ENCODE results near the gene ALG8. TPM values are rescaled to one million over a fixed set of nuclear protein-coding genes. Genes with fewer than 3 reads are reported as not detected.
"Not testable (repeated sequence)": the region's sequence is repeated elsewhere in the genome, so short reads cannot be mapped to it uniquely, and the experiment has no call there.

Gene ALG8
- total and polyA plus RNA-seq, 2 of the 8 experiments (the other 6 are each of a cell fraction or from before 2014, with no cell fraction given): 66.7 to 84.3 TPM

DNA sequence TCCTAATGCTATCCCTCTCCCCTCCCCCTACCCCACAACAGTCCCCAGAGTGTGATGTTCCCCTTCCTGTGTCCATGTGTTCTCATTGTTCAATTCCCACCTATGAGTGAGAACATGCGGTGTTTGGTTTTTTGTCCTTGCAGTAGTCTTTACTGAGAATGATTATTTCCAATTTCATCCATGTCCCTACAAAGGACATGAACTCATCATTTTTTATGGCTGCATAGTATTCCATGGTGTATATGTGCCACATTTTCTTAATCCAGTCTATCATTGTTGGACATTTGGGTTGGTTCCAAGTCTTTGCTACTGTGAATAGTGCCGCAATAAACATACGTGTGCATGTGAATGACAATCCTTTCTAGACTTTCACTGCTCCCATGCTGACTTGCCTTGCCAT, 36.4 kb upstream of the ALG8 start:
- H2BK5ac ChIP-seq (ENCODE audit: low read depth, low read length); H3K4me2 ChIP-seq (ENCODE audit: insufficient read depth in 1 of 2, low read depth in 2 of 2, low read length in 2 of 2); H3K23me2 ChIP-seq (ENCODE audit: low read depth, low read length); H4K20me1 ChIP-seq (replicated peaks in 1 of 2; ENCODE audit: control insufficient read depth in 1 of 2, insufficient read depth in 2 of 2, low read length in 2 of 2); H3K23ac ChIP-seq (ENCODE audit: insufficient read length); H2AK5ac ChIP-seq (ENCODE audit: low read depth, low read length); H4K91ac ChIP-seq (replicated peaks; ENCODE audit: insufficient read length, low read length); H4K5ac ChIP-seq (ENCODE audit: insufficient read length, low read depth, low read length); H2BK12ac ChIP-seq (ENCODE audit: low read depth, low read length); H2AFZ ChIP-seq (ENCODE audit: low read length); POLR2A ChIA-PET (ENCODE audit: partially characterized antibody); H2BK120ac ChIP-seq (replicated peaks; ENCODE audit: low read depth, low read length); H2BK15ac ChIP-seq (ENCODE audit: low read length); H3K79me1 ChIP-seq (ENCODE audit: low read depth, low read length); H4K8ac ChIP-seq (ENCODE audit: extremely low read depth, insufficient read depth, low read length); H3K4me1 ChIP-seq (replicated peaks in 1 of 4; ENCODE audit: control insufficient read depth in 3 of 4, insufficient read depth in 4 of 4, low read length in 3 of 4); H3K27me3 ChIP-seq (replicated peaks in 1 of 4; ENCODE audit: control insufficient read depth in 3 of 4, extremely low read depth in 1 of 4, insufficient read depth in 3 of 4, low read length in 3 of 4); H3K18ac ChIP-seq (ENCODE audit: extremely low read depth, low read length); H3K36me3 ChIP-seq (ENCODE audit: control insufficient read depth in 2 of 4, insufficient read depth in 4 of 4, low read length in 3 of 4); H3K4me3 ChIP-seq (ENCODE audit: extremely low read depth in 1 of 4, insufficient read depth in 2 of 4, low read depth in 3 of 4, low read length in 4 of 4); FAIRE-seq; H3K79me2 ChIP-seq (ENCODE audit: control insufficient read depth in 1 of 2, insufficient read depth in 2 of 2, low read length in 2 of 2); DNase-seq (ENCODE audit: low read depth in 1 of 2, low spot score in 2 of 2); H3K27ac ChIP-seq (ENCODE audit: low read depth, low read length); H2BK20ac ChIP-seq (ENCODE audit: low read length); H3K9me3 ChIP-seq (ENCODE audit: insufficient read depth in 2 of 2, low read depth in 1 of 2, low read length in 1 of 2); H3K56ac ChIP-seq (replicated peaks; ENCODE audit: insufficient read length, low read depth, low read length); H3K9ac ChIP-seq (replicated peaks in 1 of 4; ENCODE audit: extremely low read depth in 1 of 4, low read depth in 3 of 4, low read length in 3 of 4); H3K14ac ChIP-seq (ENCODE audit: insufficient read length); H3K4ac ChIP-seq (replicated peaks; ENCODE audit: insufficient read length, low read depth, low read length): not testable (repeated sequence)
- CTCF ChIA-PET (ENCODE audit: partially characterized antibody): interaction anchor here (1.1 kb wide), 1 partner anchor 25 kb away, joined by 3 read pairs; no protein-coding TSS in a partner anchor
- WGBS, 2 experiments (ENCODE audit: extremely low coverage in 1 of 2, insufficient coverage in 1 of 2, insufficient read length in 1 of 2, insufficient replicate concordance in 2 of 2, low coverage in 1 of 2, low lambda C conversion rate in 2 of 2, missing lambda C conversion rate in 1 of 2): 94% methylated on average over 3 of the region's 3 CpGs; no CpG with 5 or more reads in 1 of the 2 experiments
